ENCODE measurements around the gene NLGN2. TPM values are rescaled to one million over a fixed set of nuclear protein-coding genes. Genes with fewer than 3 reads are reported as not detected.

NLGN2 gene
- total and polyA plus RNA-seq, 2 of the 8 experiments (the other 6 are each of a cell fraction or from before 2014, with no cell fraction given): 21.2 to 62.8 TPM

DNA sequence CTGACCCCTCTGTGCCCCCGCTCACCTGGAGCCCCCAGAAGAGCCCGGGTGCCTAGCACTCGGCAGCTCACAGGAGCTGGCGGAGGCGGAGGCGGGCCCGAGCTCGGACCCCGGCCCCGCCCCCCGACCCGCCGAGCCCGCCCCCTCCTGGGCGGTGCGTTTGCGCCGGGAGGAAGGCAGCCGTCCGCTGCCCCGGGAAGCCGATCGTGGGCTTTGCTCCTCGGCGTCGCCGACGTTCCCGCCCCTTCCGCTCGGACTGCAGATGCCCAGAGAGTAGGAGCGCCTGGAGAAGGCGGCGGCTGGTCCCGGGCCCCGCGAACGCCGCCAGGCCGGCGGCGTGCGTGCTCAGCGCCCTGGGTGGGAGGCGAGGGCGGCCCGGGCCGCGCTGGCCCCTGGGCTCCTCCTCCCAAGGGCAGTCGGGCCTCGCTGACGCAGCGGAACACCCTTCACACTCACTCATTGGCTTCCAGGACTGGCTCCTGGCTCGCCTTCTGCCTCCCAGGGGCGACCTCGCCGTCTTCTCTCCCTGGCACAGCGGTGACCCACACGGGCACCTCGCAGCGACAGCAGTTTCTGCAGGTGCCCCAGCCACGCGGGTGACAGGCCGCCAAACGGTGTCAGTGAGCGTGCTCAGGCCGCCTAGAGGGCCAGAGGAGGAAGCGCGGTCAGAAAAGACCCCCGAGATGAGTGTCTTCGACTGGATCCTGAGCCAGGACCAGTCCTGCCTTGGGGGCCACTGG lies 13.0 kb upstream of the NLGN2 start, which contains the start of gene PLSCR3:
Gene PLSCR3 (minus strand): TSS at position 74 of the 740 bp plus-strand sequence. CDS start 415 bp downstream, outside the sequence.
- no peak within 1 kb of the TSS for H3K4ac ChIP-seq (replicated peaks; ENCODE audit: insufficient read length, low read depth, low read length)
- no peak within 1 kb of the TSS for H3K27ac ChIP-seq (ENCODE audit: low read depth, low read length)
- no peak within 1 kb of the TSS for H2BK120ac ChIP-seq (replicated peaks; ENCODE audit: low read depth, low read length)
- H3K56ac ChIP-seq (replicated peaks; ENCODE audit: insufficient read length, low read depth, low read length): peak within 1 kb of the TSS; percentile 54
- peaks cover 0 to 9% (median 3%) of the 10 kb centered on the region in 4 experiments; a peak in 6 of 7 replicates for H3K4me1 ChIP-seq (replicated peaks in 1 of 4; ENCODE audit: control insufficient read depth in 3 of 4, insufficient read depth in 4 of 4, low read length in 3 of 4)
- no peak within 1 kb of the TSS for H2BK20ac ChIP-seq (ENCODE audit: low read length)
- POLR2A ChIA-PET (ENCODE audit: partially characterized antibody): interaction anchor here (0.6 to 4.9 kb wide), 9 partner anchors 8 to 81 kb away, joined by 3 to 29 read pairs (median 4); partner anchors contain the start of genes TMEM102, TMEM256 and TNK1
- H3K79me1 ChIP-seq (ENCODE audit: low read depth, low read length): no peaks in the 10 kb centered on the region; the same call in 1 of the 2 replicates
- H4K8ac ChIP-seq (ENCODE audit: extremely low read depth, insufficient read depth, low read length): no peak within 1 kb of the TSS; the same call in 1 of the 2 replicates
- H4K5ac ChIP-seq (ENCODE audit: insufficient read length, low read depth, low read length): peak within 1 kb of the TSS; percentile 67
- DNase-seq (ENCODE audit: low read depth in 1 of 2, low spot score in 2 of 2): peak in 1 of 2 experiments; percentile 93
- H2AK5ac ChIP-seq (ENCODE audit: low read depth, low read length): no peak within 1 kb of the TSS
- H3K27me3 ChIP-seq (replicated peaks in 1 of 4; ENCODE audit: control insufficient read depth in 3 of 4, extremely low read depth in 1 of 4, insufficient read depth in 3 of 4, low read length in 3 of 4): no peaks in the 10 kb centered on the region
- peaks cover 0 to 8% of the 10 kb centered on the region in 2 experiments for H4K20me1 ChIP-seq (replicated peaks in 1 of 2; ENCODE audit: control insufficient read depth in 1 of 2, insufficient read depth in 2 of 2, low read length in 2 of 2)
- peak within 1 kb of the TSS; percentile 91 to 95 for H3K4me2 ChIP-seq (ENCODE audit: insufficient read depth in 1 of 2, low read depth in 2 of 2, low read length in 2 of 2)
- H4K91ac ChIP-seq (replicated peaks; ENCODE audit: insufficient read length, low read length): no peak within 1 kb of the TSS
- H3K9ac ChIP-seq (replicated peaks in 1 of 4; ENCODE audit: extremely low read depth in 1 of 4, low read depth in 3 of 4, low read length in 3 of 4): peak within 1 kb of the TSS in 3 of 4 experiments; percentile 34 to 63 (median 44); a peak in 4 of 7 replicates
- no peak within 1 kb of the TSS for H2BK12ac ChIP-seq (ENCODE audit: low read depth, low read length)
- CTCF ChIA-PET (ENCODE audit: partially characterized antibody): interaction anchor here (0.6 to 2.6 kb wide), 10 partner anchors 8 to 288 kb away, joined by 3 to 9 read pairs (median 4); partner anchors contain the start of genes KCTD11, SOX15, SPEM1 and TMEM256
- H3K4me3 ChIP-seq (ENCODE audit: extremely low read depth in 1 of 4, insufficient read depth in 2 of 4, low read depth in 3 of 4, low read length in 4 of 4): peak within 1 kb of the TSS; percentile 69 to 83 (median 72)
- H2AFZ ChIP-seq (ENCODE audit: low read length): peak within 1 kb of the TSS; percentile 61; the same call in 1 of the 2 replicates
- peaks cover 0 to 16% (median 7%) of the 10 kb centered on the region in 4 experiments; a peak in 4 of 8 replicates for H3K36me3 ChIP-seq (ENCODE audit: control insufficient read depth in 2 of 4, insufficient read depth in 4 of 4, low read length in 3 of 4)
- peak within 1 kb of the TSS; percentile 75; the same call in 1 of the 2 replicates for H2BK5ac ChIP-seq (ENCODE audit: low read depth, low read length)
- peak within 1 kb of the TSS; percentile 90 for H3K18ac ChIP-seq (ENCODE audit: extremely low read depth, low read length)
- peak within 1 kb of the TSS; percentile 29; the same call in 1 of the 2 replicates for H2BK15ac ChIP-seq (ENCODE audit: low read length)
- no peaks in the 10 kb centered on the region for H3K79me2 ChIP-seq (ENCODE audit: control insufficient read depth in 1 of 2, insufficient read depth in 2 of 2, low read length in 2 of 2)
- no peaks in the 10 kb centered on the region for H3K9me3 ChIP-seq (ENCODE audit: insufficient read depth in 2 of 2, low read depth in 1 of 2, low read length in 1 of 2)
- no peak within 1 kb of the TSS for H3K23ac ChIP-seq (ENCODE audit: insufficient read length)
- peaks cover 14% of the 10 kb centered on the region; the same call in 1 of the 2 replicates for H3K23me2 ChIP-seq (ENCODE audit: low read depth, low read length)
- FAIRE-seq: no peak
- WGBS, 2 experiments (ENCODE audit: extremely low coverage in 1 of 2, insufficient coverage in 1 of 2, insufficient read length in 1 of 2, insufficient replicate concordance in 2 of 2, low coverage in 1 of 2, low lambda C conversion rate in 2 of 2, missing lambda C conversion rate in 1 of 2): 2% methylated on average over 44 of the region's 71 CpGs; no CpG with 5 or more reads in 1 of the 2 experiments
- H3K14ac ChIP-seq (ENCODE audit: insufficient read length): no peak within 1 kb of the TSS
- TF ChIP-seq BRCA1 (IDR thresholded peaks at IDR 0.05; ENCODE audit: low read depth, low read length): no peak
- TF ChIP-seq SAP30 (IDR thresholded peaks at IDR 0.05; ENCODE audit: insufficient read depth, insufficient replicate concordance, low read length): peak; percentile 75
- no peak for TF ChIP-seq EZH2 (IDR thresholded peaks at IDR 0.05; ENCODE audit: low read depth, low read length, severe bottlenecking)
- TF ChIP-seq TEAD4 (IDR thresholded peaks at IDR 0.05; ENCODE audit: low read depth, low read length): no peak
- TF ChIP-seq CHD2 (IDR thresholded peaks at IDR 0.05; ENCODE audit: low read length): no peak
